NCI-H82 (cell line): ENCODE measurements around the gene NRN1.
"Not testable (repeated sequence)": the region's sequence is repeated elsewhere in the genome, so short reads cannot be mapped to it uniquely, and the experiment has no call there.

Source experiments
- DNase-seq: peaks from one replicate; lab custom pipeline; 2025; lab: John Stamatoyannopoulos, UW

Gene NRN1

GRCh38 chr6:6006428-6007365 lies at the start of gene NRN1:
NRN1 (minus strand) TSS chr6:6006925; CDS start chr6:6006749, 176 bp downstream.
- peak; percentile 79 for DNase-seq

- DNase-seq: no peak
Observed at GRCh38 chr6:6052216-6052615, 45.5 kb upstream of the NRN1 start.

GRCh38 chr6:6046716-6047115 lies 40.0 kb upstream of the NRN1 start:
- DNase-seq: no peak

- no peak for DNase-seq
Observed at GRCh38 chr6:6039946-6040509, 33.3 kb upstream of the NRN1 start.

- no peak for DNase-seq
Observed at GRCh38 chr6:6037179-6037578, 30.5 kb upstream of the NRN1 start.

GRCh38 chr6:6033858-6034257 lies 27.1 kb upstream of the NRN1 start:
- DNase-seq: no peak

GRCh38 chr6:6026513-6027205 lies 19.9 kb upstream of the NRN1 start:
- no peak for DNase-seq

GRCh38 chr6:6025736-6026135 lies 19.0 kb upstream of the NRN1 start:
- no peak for DNase-seq

GRCh38 chr6:6024220-6024619 lies 17.5 kb upstream of the NRN1 start:
- no peak for DNase-seq

- DNase-seq: not testable (repeated sequence)
Observed at GRCh38 chr6:6022841-6023240, 16.1 kb upstream of the NRN1 start.

- peak; percentile 97 for DNase-seq
Observed at GRCh38 chr6:6008648-6009421, 2.1 kb upstream of the NRN1 start.

GRCh38 chr6:6008089-6008647 lies 1.4 kb upstream of the NRN1 start:
- DNase-seq: no peak

- peak; percentile 88 for DNase-seq
Observed at GRCh38 chr6:6007366-6008088, 802 bp upstream of the NRN1 start.

- peak; percentile 47 for DNase-seq
Observed at GRCh38 chr6:6006006-6006427, 708 bp downstream of the NRN1 start.

- DNase-seq: peak; percentile 61
Observed at GRCh38 chr6:6005051-6006005, 1.4 kb downstream of the NRN1 start.

- peak; percentile 70 for DNase-seq
Observed at GRCh38 chr6:6004390-6004995, 2.2 kb downstream of the NRN1 start.

GRCh38 chr6:6003621-6004366 lies 2.9 kb downstream of the NRN1 start:
- DNase-seq: peak; percentile 79

GRCh38 chr6:6002848-6003620 lies 3.7 kb downstream of the NRN1 start:
- peak; percentile 67 for DNase-seq
